Activated CD4-positive, alpha-beta T cell treated with anti-CD3 and anti-CD28 coated beads for 36 hours (primary cell): Measurements from ENCODE around the gene MBNL2. TPM values are rescaled to one million over a fixed set of nuclear protein-coding genes. Genes with fewer than 3 reads are reported as not detected.

ENCODE experiments used
- ATAC-seq: fragments of 200-7000 bp; cut with Tn5 transposase; one replicate; pipeline ENCODE4 v1.10.0; 2021; ENCODE audit warnings: mild to moderate bottlenecking, moderate library complexity
- CTCF ChIA-PET: fragments of 350-600 bp; sonication (Branson Sonifier 250); formaldehyde crosslinking; loops from one replicate; lab custom pipeline; 2021; ENCODE audit warnings: antibody characterized with exemption; lab: Charles Lee
- POLR2A ChIA-PET: fragments of 350-600 bp; sonication (Branson Sonifier 250); formaldehyde crosslinking; loops from one replicate; lab custom pipeline; 2021; ENCODE audit warnings: antibody characterized with exemption, inconsistent platforms; lab: Charles Lee
- DNase-seq: peaks from one replicate; pipeline ENCODE4 v3.0.0-alpha.2; 2020
- H3K27ac Mint-ChIP-seq: one replicate; pipeline ENCODE4 v1.8.0; 2021; ENCODE audit warnings: mixed read lengths
- H3K27me3 Mint-ChIP-seq: one replicate; pipeline ENCODE4 v1.8.0; 2021; ENCODE audit warnings: mixed read lengths
- H3K36me3 Mint-ChIP-seq: one replicate; pipeline ENCODE4 v1.8.0; 2021; ENCODE audit warnings: low read depth, mixed read lengths
- H3K4me1 Mint-ChIP-seq: one replicate; pipeline ENCODE4 v1.8.0; 2021; ENCODE audit warnings: mixed read lengths
- H3K4me3 Mint-ChIP-seq: one replicate; pipeline ENCODE4 v1.8.0; 2021; ENCODE audit warnings: mild to moderate bottlenecking, moderate library complexity, mixed read lengths
- H3K9me3 Mint-ChIP-seq: one replicate; pipeline ENCODE4 v1.8.0; 2021; ENCODE audit warnings: low read depth, mixed read lengths
- intact Hi-C, 2 experiments: fragments of 100-400 bp; cut with DNase I in 1 of 2; cut with micrococcal nuclease in 1 of 2; formaldehyde crosslinking; loops; one replicate each; pipeline versions ENCODE4 v1.14.2 to v1.15.1; 2022 to 2024; cut with DNase I, micrococcal nuclease
- total RNA-seq, 2 experiments: library from RNA; stranded (reverse); gene quantifications; one replicate each; pipeline ENCODE4 v1.2.3, GENCODE V29; 2021

Gene MBNL2
- total RNA-seq, 2 experiments from 2014 or later: 16.7 to 24.5 TPM

- ChIA-PET CTCF (interaction anchor here (0.8 to 4.5 kb wide), 11 partner anchors 10 to 206 kb away, joined by 3 to 29 read pairs (median 4); no protein-coding TSS in a partner anchor), POLR2A (no interaction called here)
- Mint-ChIP-seq H3K4me3 (peak overlapping the region; percentile 80), H3K9me3 (no peaks in the 10 kb centered on the region), H3K36me3 (peaks cover 1% of the 10 kb centered on the region), H3K4me1 (peaks cover 45% of the 10 kb centered on the region), H3K27ac (peak overlapping the region; percentile 95), H3K27me3 (no peaks in the 10 kb centered on the region)
- DNase-seq (peak; percentile 46), ATAC-seq (peak; percentile 16)
- intact Hi-C loops: loop anchor here (1.0 to 10.0 kb wide), 6 partner anchors 34 to 1350 kb away; partner anchors contain the start of gene STK24 (in 1 of the 2)
Measured at GRCh38 chr13:97224544-97225300, 2.6 kb downstream of the MBNL2 start.

- H3K27ac Mint-ChIP-seq: peak overlapping the region; percentile 95
- intact Hi-C loops: loop anchor here (1.0 to 10.0 kb wide), 4 partner anchors 33 to 1349 kb away; partner anchors contain the start of gene STK24 (in 1 of the 2)
- H3K4me3 Mint-ChIP-seq: peak overlapping the region; percentile 80
- H3K27me3 Mint-ChIP-seq: no peaks in the 10 kb centered on the region
- no peak for ATAC-seq
- CTCF ChIA-PET: interaction anchor here (0.6 to 4.5 kb wide), 8 partner anchors 13 to 1422 kb away, joined by 3 to 29 read pairs (median 4); no protein-coding TSS in a partner anchor
- no peak for DNase-seq
- H3K4me1 Mint-ChIP-seq: peaks cover 50% of the 10 kb centered on the region
- H3K9me3 Mint-ChIP-seq: no peaks in the 10 kb centered on the region
- peaks cover 3% of the 10 kb centered on the region for H3K36me3 Mint-ChIP-seq
- POLR2A ChIA-PET: interaction anchor here (1.0 kb wide), 1 partner anchor 10 kb away, joined by 3 read pairs; no protein-coding TSS in a partner anchor
Measured at GRCh38 chr13:97225533-97225932, 3.4 kb downstream of the MBNL2 start.

- CTCF ChIA-PET: interaction anchor here (0.6 to 4.5 kb wide), 10 partner anchors 13 to 1422 kb away, joined by 3 to 29 read pairs (median 4); no protein-coding TSS in a partner anchor
- Mint-ChIP-seq H3K9me3 (no peaks in the 10 kb centered on the region), H3K27ac (no peak overlapping the region), H3K27me3 (no peaks in the 10 kb centered on the region), H3K4me3 (peak overlapping the region; percentile 80), H3K4me1 (peaks cover 51% of the 10 kb centered on the region), H3K36me3 (peaks cover 3% of the 10 kb centered on the region)
- no peak for ATAC-seq
- POLR2A ChIA-PET: interaction anchor here (1.0 kb wide), 1 partner anchor 11 kb away, joined by 3 read pairs; no protein-coding TSS in a partner anchor
- intact Hi-C loops: loop anchor here in 1 of 2 experiments (1.0 to 10.0 kb wide), 4 partner anchors 29 to 1349 kb away; partner anchors contain the start of gene STK24
- DNase-seq: no peak
Measured at GRCh38 chr13:97226013-97226412, 3.9 kb downstream of the MBNL2 start.

- peak; percentile 60 for ATAC-seq
Measured at GRCh38 chr13:97226788-97227627, 4.9 kb downstream of the MBNL2 start.

GRCh38 chr13:97228850-97229521, 6.9 kb downstream of the MBNL2 start:
- no peaks in the 10 kb centered on the region for H3K27me3 Mint-ChIP-seq
- no peak overlapping the region for H3K4me3 Mint-ChIP-seq
- intact Hi-C loops: loop anchor here in 1 of 2 experiments (10.0 kb wide), 2 partner anchors 746 to 1346 kb away; partner anchors contain the start of gene STK24
- POLR2A ChIA-PET: no interaction called here
- no peak overlapping the region for H3K27ac Mint-ChIP-seq
- no peaks in the 10 kb centered on the region for H3K9me3 Mint-ChIP-seq
- peaks cover 57% of the 10 kb centered on the region for H3K4me1 Mint-ChIP-seq
- H3K36me3 Mint-ChIP-seq: peaks cover 3% of the 10 kb centered on the region
- DNase-seq: no peak
- ATAC-seq: no peak
- CTCF ChIA-PET: interaction anchor here (0.7 to 1.7 kb wide), 3 partner anchors 10 to 71 kb away, joined by 3 to 5 read pairs (median 3); no protein-coding TSS in a partner anchor

More at GRCh38 chr13:97226788-97227627, 4.9 kb downstream of the MBNL2 start:
- Mint-ChIP-seq H3K27me3 (no peaks in the 10 kb centered on the region), H3K36me3 (peaks cover 3% of the 10 kb centered on the region), H3K27ac (peak overlapping the region; percentile 82), H3K9me3 (no peaks in the 10 kb centered on the region), H3K4me3 (peak overlapping the region; percentile 72), H3K4me1 (peaks cover 52% of the 10 kb centered on the region)
- ChIA-PET POLR2A (interaction anchor here (0.6 to 0.7 kb wide), 4 partner anchors 34 to 1925 kb away, joined by 3 to 11 read pairs (median 8); no protein-coding TSS in a partner anchor), CTCF (interaction anchor here (0.6 to 1.9 kb wide), 8 partner anchors 12 to 178 kb away, joined by 3 to 7 read pairs (median 4); no protein-coding TSS in a partner anchor)
- intact Hi-C loops: loop anchor here in 1 of 2 experiments (1.0 to 10.0 kb wide), 4 partner anchors 28 to 1348 kb away; partner anchors contain the start of gene STK24
- peak; percentile 52 for DNase-seq

- H3K4me1 Mint-ChIP-seq: peaks cover 57% of the 10 kb centered on the region
Measured at GRCh38 chr13:97229699-97230098, 7.6 kb downstream of the MBNL2 start.

GRCh38 chr13:97231118-97231828, 9.1 kb downstream of the MBNL2 start:
- CTCF ChIA-PET: interaction anchor here (0.7 to 1.7 kb wide), 4 partner anchors 19 to 104 kb away, joined by 3 to 6 read pairs (median 4); no protein-coding TSS in a partner anchor
- Mint-ChIP-seq H3K36me3 (peaks cover 7% of the 10 kb centered on the region), H3K9me3 (no peaks in the 10 kb centered on the region), H3K4me3 (no peak overlapping the region), H3K27ac (no peak overlapping the region), H3K27me3 (no peaks in the 10 kb centered on the region), H3K4me1 (peaks cover 43% of the 10 kb centered on the region)
- intact Hi-C loops: no loop called here
- DNase-seq: no peak
- no peak for ATAC-seq
- POLR2A ChIA-PET: no interaction called here

More at GRCh38 chr13:97229699-97230098, 7.6 kb downstream of the MBNL2 start:
- intact Hi-C loops: loop anchor here in 1 of 2 experiments (10.0 kb wide), 2 partner anchors 745 to 1345 kb away; partner anchors contain the start of gene STK24
- ChIA-PET CTCF (interaction anchor here (0.7 to 1.7 kb wide), 3 partner anchors 20 to 70 kb away, joined by 3 to 6 read pairs (median 3); no protein-coding TSS in a partner anchor), POLR2A (no interaction called here)
- no peak overlapping the region for H3K4me3 Mint-ChIP-seq
- no peak for DNase-seq
- peaks cover 6% of the 10 kb centered on the region for H3K36me3 Mint-ChIP-seq
- ATAC-seq: no peak
- H3K27me3 Mint-ChIP-seq: no peaks in the 10 kb centered on the region
- H3K27ac Mint-ChIP-seq: no peak overlapping the region
- no peaks in the 10 kb centered on the region for H3K9me3 Mint-ChIP-seq

- no peak for ATAC-seq
- Mint-ChIP-seq H3K4me1 (peaks cover 39% of the 10 kb centered on the region), H3K9me3 (no peaks in the 10 kb centered on the region), H3K36me3 (peaks cover 7% of the 10 kb centered on the region), H3K4me3 (no peak overlapping the region), H3K27me3 (no peaks in the 10 kb centered on the region), H3K27ac (no peak overlapping the region)
- ChIA-PET CTCF (interaction anchor here (0.7 to 1.3 kb wide), 3 partner anchors 9 to 91 kb away, joined by 3 to 8 read pairs (median 3); partner anchors contain the start of gene MBNL2), POLR2A (no interaction called here)
- intact Hi-C loops: no loop called here
- DNase-seq: no peak
Measured at GRCh38 chr13:97231829-97232196, 9.7 kb downstream of the MBNL2 start.

- CTCF ChIA-PET: interaction anchor here (0.5 kb wide), 1 partner anchor 574 kb away, joined by 3 read pairs; no protein-coding TSS in a partner anchor
- Mint-ChIP-seq H3K27ac (no peak overlapping the region), H3K4me3 (no peak overlapping the region), H3K36me3 (peaks cover 7% of the 10 kb centered on the region), H3K9me3 (no peaks in the 10 kb centered on the region), H3K27me3 (no peaks in the 10 kb centered on the region), H3K4me1 (peaks cover 37% of the 10 kb centered on the region)
- POLR2A ChIA-PET: no interaction called here
- ATAC-seq: no peak
- DNase-seq: no peak
- intact Hi-C loops: no loop called here
Measured at GRCh38 chr13:97233499-97233898, 11.4 kb downstream of the MBNL2 start.
